ENCODE results near the gene C12orf76. TPM values are rescaled to one million over a fixed set of nuclear protein-coding genes. Genes with fewer than 3 reads are reported as not detected.

C12orf76 gene
- total RNA-seq, 1 donor: 7.6 TPM

DNA sequence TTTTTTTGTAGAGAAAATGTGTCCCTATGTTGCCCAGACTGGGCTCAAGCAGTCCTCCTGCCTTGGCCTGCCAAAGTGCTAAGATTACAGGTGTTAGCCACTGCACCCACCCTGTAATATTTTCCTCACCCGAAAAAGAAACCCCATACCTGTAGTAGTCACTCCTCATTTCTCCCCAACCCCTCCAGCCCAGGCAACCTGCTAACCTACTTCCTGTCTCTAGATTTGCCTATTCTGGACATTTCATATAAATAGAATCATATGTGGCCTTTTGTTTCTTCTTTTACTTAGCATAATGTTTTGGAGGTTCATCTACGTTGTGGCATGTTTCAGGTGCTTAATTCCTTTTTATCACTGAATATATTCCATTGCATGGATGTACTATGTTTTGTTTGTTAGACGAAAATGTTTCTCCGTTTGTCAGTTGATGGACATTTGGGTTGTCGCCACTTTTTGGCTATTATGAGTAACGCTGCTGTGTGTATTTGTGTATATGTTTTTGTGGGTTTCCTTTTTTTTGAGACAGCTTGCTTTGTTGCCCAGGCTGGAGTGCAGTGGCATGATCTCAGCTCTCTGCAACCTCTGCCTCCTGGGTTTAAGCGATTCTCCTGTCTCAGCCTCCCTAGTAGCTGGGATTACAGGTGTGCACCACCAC is 42.9 kb downstream of the C12orf76 start:
- Histone ChIP-seq H4K20me1 (ENCODE audit: insufficient read depth, low read length) (peaks cover 7% of the 10 kb centered on the region), H2AFZ (ENCODE audit: low read length) (no peak overlapping the region), H3K4me2 (ENCODE audit: insufficient read depth, low read length) (no peak overlapping the region), H3K4me1 (ENCODE audit: insufficient read depth, low read length) (peaks cover 25% of the 10 kb centered on the region), H3K9me3 (ENCODE audit: low read depth, low read length) (no peaks in the 10 kb centered on the region), H3K79me2 (ENCODE audit: insufficient read depth, low read length) (peaks cover 87% of the 10 kb centered on the region), H3K4me3 (ENCODE audit: insufficient read depth, low read length) (no peak overlapping the region), H3K27ac (ENCODE audit: low read depth, low read length) (no peak overlapping the region), H3K36me3 (ENCODE audit: insufficient read depth, low read length) (peaks cover 18% of the 10 kb centered on the region), H3K27me3 (ENCODE audit: insufficient read depth, low read length) (no peaks in the 10 kb centered on the region)
- TF ChIP-seq CTCF (IDR thresholded peaks at IDR 0.05; ENCODE audit: extremely low read depth, low read depth, low read length): no peak
- DNase-seq (ENCODE audit: insufficient read length, low spot score, missing footprints): no peak

DNA sequence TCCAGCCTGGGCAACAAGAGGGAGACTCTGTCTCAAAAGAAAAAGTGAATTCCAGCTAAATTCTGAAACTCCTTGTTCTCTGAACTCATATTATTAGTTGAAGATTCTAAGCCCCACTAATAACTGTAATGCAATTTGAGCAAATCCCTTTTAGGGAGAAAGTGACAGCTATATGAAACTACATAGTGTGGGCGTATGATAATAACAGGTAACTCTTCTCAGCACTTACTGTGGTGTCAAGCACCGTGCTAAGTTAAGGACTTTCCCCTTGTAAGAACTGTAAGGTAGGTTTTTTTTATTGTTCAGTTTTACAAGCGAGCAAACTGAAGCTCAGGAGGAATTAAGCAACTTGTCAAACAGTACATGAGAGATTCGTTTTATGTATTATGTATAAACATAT is 43.7 kb downstream of the C12orf76 start:
- no peak for DNase-seq (ENCODE audit: insufficient read length, low spot score, missing footprints)
- H3K4me3 ChIP-seq (ENCODE audit: insufficient read depth, low read length): no peak overlapping the region

DNA sequence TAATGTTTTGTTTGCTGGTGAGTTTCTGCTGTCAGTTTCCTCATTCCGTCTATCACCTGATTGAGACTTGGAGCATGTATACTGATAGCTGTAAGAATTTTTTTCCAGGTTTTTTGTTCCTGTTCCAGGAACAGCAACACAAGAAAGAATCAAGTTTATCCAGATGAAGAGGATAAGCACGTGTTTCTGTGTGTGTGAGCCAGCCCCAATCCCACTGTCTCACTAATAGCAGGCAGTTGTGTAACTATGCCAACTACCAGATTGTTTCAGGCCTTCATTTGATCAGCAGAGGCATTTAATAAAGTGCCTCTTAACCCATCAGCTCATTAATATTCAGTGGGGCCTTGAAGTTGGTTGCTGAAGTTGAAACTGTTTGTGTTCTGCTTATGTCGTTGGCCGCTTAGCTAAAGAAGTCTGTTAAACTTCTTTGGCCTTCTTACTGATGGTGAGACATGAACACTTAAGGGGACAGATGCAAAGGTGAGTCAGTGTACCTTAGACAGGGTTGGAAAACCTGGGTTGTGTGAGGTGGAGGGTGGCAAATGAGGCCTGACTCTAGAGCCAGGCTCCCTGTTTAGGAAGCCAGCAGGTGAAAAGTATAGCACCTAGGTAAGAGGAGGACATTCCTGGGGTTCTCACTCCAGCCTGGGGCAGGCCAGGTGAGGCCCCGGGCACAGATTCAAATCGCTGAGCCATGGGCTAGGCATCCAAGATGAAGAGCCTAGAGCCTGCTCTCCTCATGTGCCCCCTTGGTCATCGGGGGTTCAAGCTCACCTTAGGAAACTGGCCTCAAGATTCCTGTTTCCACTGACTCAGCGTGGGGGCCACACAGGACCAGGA is 45.4 kb downstream of the C12orf76 start:
- H3K4me2 ChIP-seq (ENCODE audit: insufficient read depth, low read length): peak overlapping the region; percentile 0
- no peaks in the 10 kb centered on the region for H3K27me3 ChIP-seq (ENCODE audit: insufficient read depth, low read length)
- peaks cover 14% of the 10 kb centered on the region for H3K36me3 ChIP-seq (ENCODE audit: insufficient read depth, low read length)
- H3K79me2 ChIP-seq (ENCODE audit: insufficient read depth, low read length): peaks cover 76% of the 10 kb centered on the region
- H3K9me3 ChIP-seq (ENCODE audit: low read depth, low read length): no peaks in the 10 kb centered on the region
- DNase-seq (ENCODE audit: insufficient read length, low spot score, missing footprints): peak; percentile 53
- H4K20me1 ChIP-seq (ENCODE audit: insufficient read depth, low read length): peaks cover 7% of the 10 kb centered on the region
- peak overlapping the region; percentile 83 for H3K27ac ChIP-seq (ENCODE audit: low read depth, low read length)
- peaks cover 33% of the 10 kb centered on the region for H3K4me1 ChIP-seq (ENCODE audit: insufficient read depth, low read length)
- no peak overlapping the region for H3K4me3 ChIP-seq (ENCODE audit: insufficient read depth, low read length)
- no peak for TF ChIP-seq CTCF (IDR thresholded peaks at IDR 0.05; ENCODE audit: extremely low read depth, low read depth, low read length)
- no peak overlapping the region for H2AFZ ChIP-seq (ENCODE audit: low read length)

More for the DNA sequence above, 43.7 kb downstream of the C12orf76 start:
- peaks cover 87% of the 10 kb centered on the region for H3K79me2 ChIP-seq (ENCODE audit: insufficient read depth, low read length)
- no peak overlapping the region for H3K27ac ChIP-seq (ENCODE audit: low read depth, low read length)
- peaks cover 16% of the 10 kb centered on the region for H3K36me3 ChIP-seq (ENCODE audit: insufficient read depth, low read length)
- peaks cover 25% of the 10 kb centered on the region for H3K4me1 ChIP-seq (ENCODE audit: insufficient read depth, low read length)
- no peak overlapping the region for H3K4me2 ChIP-seq (ENCODE audit: insufficient read depth, low read length)
- TF ChIP-seq CTCF (IDR thresholded peaks at IDR 0.05; ENCODE audit: extremely low read depth, low read depth, low read length): no peak
- H2AFZ ChIP-seq (ENCODE audit: low read length): no peak overlapping the region
- peaks cover 7% of the 10 kb centered on the region for H4K20me1 ChIP-seq (ENCODE audit: insufficient read depth, low read length)
- no peaks in the 10 kb centered on the region for H3K27me3 ChIP-seq (ENCODE audit: insufficient read depth, low read length)
- H3K9me3 ChIP-seq (ENCODE audit: low read depth, low read length): no peaks in the 10 kb centered on the region

GRCh38 chr12:110001596-110001995 is 46.7 kb downstream of the C12orf76 start:
- H3K9me3 ChIP-seq (ENCODE audit: low read depth, low read length): no peaks in the 10 kb centered on the region
- H2AFZ ChIP-seq (ENCODE audit: low read length): no peak overlapping the region
- no peak for TF ChIP-seq CTCF (IDR thresholded peaks at IDR 0.05; ENCODE audit: extremely low read depth, low read depth, low read length)
- peak overlapping the region; percentile 90 for H3K4me3 ChIP-seq (ENCODE audit: insufficient read depth, low read length)
- peak overlapping the region; percentile 83 for H3K27ac ChIP-seq (ENCODE audit: low read depth, low read length)
- peaks cover 14% of the 10 kb centered on the region for H3K36me3 ChIP-seq (ENCODE audit: insufficient read depth, low read length)
- H3K4me1 ChIP-seq (ENCODE audit: insufficient read depth, low read length): peaks cover 33% of the 10 kb centered on the region
- peaks cover 7% of the 10 kb centered on the region for H4K20me1 ChIP-seq (ENCODE audit: insufficient read depth, low read length)
- H3K27me3 ChIP-seq (ENCODE audit: insufficient read depth, low read length): no peaks in the 10 kb centered on the region
- peak; percentile 92 for DNase-seq (ENCODE audit: insufficient read length, low spot score, missing footprints)
- peaks cover 63% of the 10 kb centered on the region for H3K79me2 ChIP-seq (ENCODE audit: insufficient read depth, low read length)
- H3K4me2 ChIP-seq (ENCODE audit: insufficient read depth, low read length): peak overlapping the region; percentile 96

Data from osteoblast (primary cell).